Fibroblast of pulmonary artery (primary cell): ENCODE measurements around the gene SLC19A1.

Source experiments
- DNase-seq: peaks from one replicate; pipeline ENCODE4 v3.0.0-alpha.2; 2010; ENCODE audit warnings: low read depth
- H3K4me3 ChIP-seq: replicated peaks from 2 replicates; pipeline ENCODE4 v1.5.1; 2011; ENCODE audit warnings: low read depth, mild to moderate bottlenecking, control low read depth, low read length, moderate library complexity
- TF ChIP-seq, protein P1 (sequence below): IDR thresholded peaks from 2 replicates; pipeline ENCODE4 v1.5.1; 2011; ENCODE audit warnings: mild to moderate bottlenecking, control low read depth, low read length, inconsistent platforms; ENCODE audit errors: missing control alignments

Gene SLC19A1

DNA sequence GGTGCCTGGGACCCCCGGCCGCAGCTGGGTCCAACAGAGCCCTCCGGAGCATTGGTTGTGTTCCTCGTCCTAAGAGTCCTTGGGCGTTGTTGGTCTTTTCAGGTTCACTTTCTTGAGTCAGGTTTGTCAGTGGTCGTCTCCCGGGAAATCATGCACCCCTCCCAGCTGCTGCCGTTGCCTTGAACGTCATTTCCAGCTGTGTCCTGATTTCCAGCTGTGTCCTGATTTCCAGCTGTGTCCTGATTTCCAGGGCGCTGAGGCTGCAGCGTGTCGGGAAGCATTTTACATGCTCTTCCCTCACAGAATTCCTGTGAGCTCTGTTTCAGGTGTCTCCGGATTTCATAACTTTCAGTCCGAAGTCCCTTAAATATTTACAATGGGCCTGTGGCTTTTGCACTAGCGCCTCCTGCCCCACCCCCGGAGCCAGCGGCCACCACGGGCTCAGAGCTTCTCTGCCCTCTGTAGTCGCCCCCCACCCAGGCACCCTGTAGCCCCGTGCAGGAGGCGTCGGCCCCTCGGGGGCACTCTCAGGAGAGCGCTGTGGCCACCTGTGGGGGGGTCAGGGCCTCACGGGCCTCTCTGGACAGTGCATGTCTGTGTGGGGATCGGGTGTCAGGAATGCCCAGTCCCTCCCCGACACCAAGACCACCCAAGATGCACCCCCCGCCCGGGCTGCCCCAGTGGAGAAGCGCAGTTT, 70.6 kb downstream of the SLC19A1 start:
- TF ChIP-seq, protein P1, sequence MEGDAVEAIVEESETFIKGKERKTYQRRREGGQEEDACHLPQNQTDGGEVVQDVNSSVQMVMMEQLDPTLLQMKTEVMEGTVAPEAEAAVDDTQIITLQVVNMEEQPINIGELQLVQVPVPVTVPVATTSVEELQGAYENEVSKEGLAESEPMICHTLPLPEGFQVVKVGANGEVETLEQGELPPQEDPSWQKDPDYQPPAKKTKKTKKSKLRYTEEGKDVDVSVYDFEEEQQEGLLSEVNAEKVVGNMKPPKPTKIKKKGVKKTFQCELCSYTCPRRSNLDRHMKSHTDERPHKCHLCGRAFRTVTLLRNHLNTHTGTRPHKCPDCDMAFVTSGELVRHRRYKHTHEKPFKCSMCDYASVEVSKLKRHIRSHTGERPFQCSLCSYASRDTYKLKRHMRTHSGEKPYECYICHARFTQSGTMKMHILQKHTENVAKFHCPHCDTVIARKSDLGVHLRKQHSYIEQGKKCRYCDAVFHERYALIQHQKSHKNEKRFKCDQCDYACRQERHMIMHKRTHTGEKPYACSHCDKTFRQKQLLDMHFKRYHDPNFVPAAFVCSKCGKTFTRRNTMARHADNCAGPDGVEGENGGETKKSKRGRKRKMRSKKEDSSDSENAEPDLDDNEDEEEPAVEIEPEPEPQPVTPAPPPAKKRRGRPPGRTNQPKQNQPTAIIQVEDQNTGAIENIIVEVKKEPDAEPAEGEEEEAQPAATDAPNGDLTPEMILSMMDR, result no peak
- DNase-seq, result peak; percentile 88
- peak overlapping the region; percentile 13 for H3K4me3 ChIP-seq

DNA sequence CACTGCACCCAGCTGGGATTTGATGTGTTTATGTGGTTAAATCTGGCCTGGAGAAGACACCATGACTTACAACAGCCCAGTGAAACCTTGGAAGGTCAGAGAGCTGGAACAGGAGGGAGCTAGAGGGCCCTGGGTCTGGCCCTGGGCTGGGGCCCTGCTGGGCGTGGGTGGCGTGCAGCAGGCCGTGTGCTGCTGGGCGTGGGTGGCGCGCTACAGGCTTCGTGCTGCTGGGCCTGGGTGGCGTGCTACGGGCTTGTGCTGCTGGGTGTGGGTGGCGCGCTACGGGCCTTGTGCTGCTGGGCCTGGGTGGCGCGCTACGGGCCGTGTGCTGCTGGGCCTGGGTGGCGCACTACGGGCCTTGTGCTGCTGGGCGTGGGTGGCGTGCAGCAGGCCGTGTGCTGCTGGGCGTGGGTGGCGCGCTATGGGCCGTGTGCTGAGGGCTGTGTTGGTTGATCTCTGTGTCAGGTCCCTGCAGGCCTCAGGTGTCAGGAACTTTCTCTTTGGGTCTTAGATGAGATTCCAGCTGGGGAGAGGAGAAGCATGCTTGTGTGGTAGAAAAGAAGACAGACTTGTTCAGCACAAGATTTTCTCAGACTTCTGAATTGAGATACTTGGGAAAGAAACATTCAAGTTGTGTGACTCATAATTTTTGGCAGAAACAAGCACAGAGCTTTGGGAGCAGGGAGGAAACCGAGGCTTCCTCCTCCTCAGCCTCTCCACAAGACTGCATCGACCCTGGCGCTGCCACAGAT, 71.3 kb downstream of the SLC19A1 start:
- H3K4me3 ChIP-seq, result peak overlapping the region; percentile 13
- TF ChIP-seq, protein P1, result no peak
- peak; percentile 93 for DNase-seq

DNA sequence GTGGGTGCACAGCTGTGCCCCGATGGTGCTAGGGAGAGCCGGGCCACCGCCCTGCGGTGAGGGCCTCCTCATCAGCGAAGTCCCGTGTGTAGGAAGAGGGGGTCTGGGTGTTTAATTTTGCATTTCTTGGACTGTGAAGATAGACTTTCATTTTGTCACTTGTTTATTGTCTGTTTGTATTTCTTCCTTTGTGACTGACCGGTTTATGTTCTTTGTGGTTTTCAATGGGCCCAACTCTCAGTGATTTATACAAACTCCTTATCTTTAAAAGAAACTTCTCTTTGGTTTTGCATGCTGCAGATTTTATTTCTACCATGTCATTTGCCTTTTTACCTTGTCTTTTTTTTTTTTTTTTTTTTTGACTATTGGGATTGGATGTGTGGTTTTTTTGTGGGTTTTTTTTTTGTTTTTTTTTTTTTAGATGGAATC, 72.1 kb downstream of the SLC19A1 start:
- no peak overlapping the region for H3K4me3 ChIP-seq
- no peak for DNase-seq
- TF ChIP-seq, protein P1, result no peak

DNA sequence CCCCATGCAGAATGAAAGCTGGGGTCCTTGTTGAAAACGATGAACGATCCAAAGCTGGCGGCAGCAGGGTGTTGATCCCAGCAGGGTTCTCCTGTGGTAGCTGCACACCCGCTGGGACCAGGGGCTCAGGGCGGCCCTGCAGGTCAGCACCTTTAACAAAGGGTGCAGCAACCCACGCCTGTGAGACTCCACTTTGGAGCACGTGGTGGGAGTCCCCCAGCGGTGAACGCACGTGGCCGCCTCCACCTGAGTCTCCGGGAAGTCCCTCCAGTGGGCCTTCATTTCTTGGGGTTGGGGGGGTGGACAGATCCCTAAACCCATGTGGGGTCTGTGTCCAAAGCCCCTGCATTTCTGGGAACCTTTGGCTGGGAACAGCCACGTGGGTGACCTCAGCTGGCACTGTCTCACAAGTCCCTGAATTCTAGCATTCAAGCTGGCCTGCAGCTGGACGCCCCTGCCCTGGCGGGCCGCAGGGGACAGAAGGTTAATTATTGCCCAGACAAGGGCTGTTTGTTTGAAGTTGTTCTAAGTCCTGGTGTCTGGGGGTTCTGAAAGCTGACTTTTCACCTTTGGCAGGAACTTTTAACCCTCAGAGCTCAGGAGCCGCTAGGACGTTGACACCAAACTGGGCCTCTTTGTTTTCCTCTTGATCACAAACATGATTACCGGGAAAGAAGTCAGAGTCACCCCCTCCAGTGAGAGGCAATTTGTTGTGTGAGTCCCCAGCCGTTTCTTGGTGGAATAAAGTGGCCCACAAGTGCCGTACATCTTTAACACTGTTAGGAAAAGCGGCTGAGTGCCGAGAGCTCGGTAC, 72.8 kb downstream of the SLC19A1 start:
- TF ChIP-seq, protein P1, result no peak
- no peak for DNase-seq
- H3K4me3 ChIP-seq, result no peak overlapping the region

DNA sequence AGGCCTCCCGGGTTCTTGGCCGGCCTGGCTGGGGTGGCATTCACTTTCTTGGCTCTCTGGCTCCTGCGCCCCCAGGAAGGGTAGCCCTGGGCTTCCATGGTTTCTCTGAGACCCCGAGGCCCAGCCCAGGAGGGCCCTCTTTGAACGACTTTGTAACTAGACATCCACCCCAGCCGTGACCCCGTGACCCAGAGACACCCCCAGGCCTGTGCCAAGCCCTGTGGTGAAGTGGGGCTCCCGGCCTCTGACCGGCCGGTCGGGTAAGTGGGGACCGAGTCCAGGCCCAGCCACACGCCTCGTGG, 73.3 kb downstream of the SLC19A1 start:
- DNase-seq, result no peak
- TF ChIP-seq, protein P1, result no peak
- no peak overlapping the region for H3K4me3 ChIP-seq

DNA sequence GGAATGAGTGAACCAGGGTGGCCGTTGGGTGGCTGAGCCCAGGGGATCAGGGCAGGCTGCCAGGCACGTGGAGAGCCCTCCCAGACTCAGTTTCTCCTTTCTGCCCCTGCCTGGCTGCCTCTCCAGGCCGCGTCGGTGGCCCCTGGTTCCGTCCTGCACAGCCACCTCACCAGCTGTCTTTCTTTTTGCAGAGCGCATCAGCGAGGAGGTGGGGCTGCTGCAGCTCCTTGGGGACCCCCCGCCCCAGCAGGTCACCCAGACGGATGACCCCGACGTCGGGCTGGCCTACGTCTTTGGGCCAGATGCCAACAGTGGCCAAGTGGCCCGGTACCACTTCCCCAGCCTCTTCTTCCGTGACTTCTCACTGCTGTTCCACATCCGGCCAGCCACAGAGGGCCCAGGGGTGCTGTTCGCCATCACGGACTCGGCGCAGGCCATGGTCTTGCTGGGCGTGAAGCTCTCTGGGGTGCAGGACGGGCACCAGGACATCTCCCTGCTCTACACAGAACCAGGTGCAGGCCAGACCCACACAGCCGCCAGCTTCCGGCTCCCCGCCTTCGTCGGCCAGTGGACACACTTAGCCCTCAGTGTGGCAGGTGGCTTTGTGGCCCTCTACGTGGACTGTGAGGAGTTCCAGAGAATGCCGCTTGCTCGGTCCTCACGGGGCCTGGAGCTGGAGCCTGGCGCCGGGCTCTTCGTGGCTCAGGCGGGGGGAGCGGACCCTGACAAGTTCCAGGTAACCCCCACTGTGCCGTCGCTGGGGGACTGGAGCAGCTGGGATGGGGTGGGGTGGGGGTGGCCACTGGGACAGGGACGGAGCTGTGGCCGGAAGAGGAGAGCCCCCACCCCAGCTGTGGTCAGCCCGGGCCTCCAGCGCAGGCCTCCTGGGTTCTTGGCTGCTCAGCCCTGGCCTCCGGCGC, 73.9 kb downstream of the SLC19A1 start:
- H3K4me3 ChIP-seq, result no peak overlapping the region
- DNase-seq, result no peak
- TF ChIP-seq, protein P1, result no peak
